Smooth muscle cell (in vitro differentiated cells): ENCODE results near the gene ZBTB45. TPM values are rescaled to one million over a fixed set of nuclear protein-coding genes. Genes with fewer than 3 reads are reported as not detected.
"Not testable (repeated sequence)": the region's sequence is repeated elsewhere in the genome, so short reads cannot be mapped to it uniquely, and the experiment has no call there.

Experiments
- DNase-seq: peaks from one replicate; lab custom pipeline; 2025; ENCODE audit not compliant: unreplicated experiment; lab: John Stamatoyannopoulos, UW
- H2AFZ ChIP-seq: fragments of 200-600 bp; sonication (generic); 2 replicates; pipeline ENCODE4 v1.6.0; 2016; ENCODE audit warnings: antibody characterized with exemption, low read depth, mild to moderate bottlenecking
- H3F3A ChIP-seq: fragments of 200-600 bp; sonication (generic); 2 replicates; pipeline ENCODE4 v1.6.0; 2017; ENCODE audit warnings: antibody characterized with exemption, low read depth
- H3K27ac ChIP-seq: fragments of 200-600 bp; sonication (generic); 2 replicates; pipeline ENCODE4 v1.5.1; 2016; ENCODE audit warnings: low read depth, mild to moderate bottlenecking
- H3K27me3 ChIP-seq: fragments of 200-600 bp; sonication (generic); 2 replicates; pipeline ENCODE4 v1.6.1; 2016; ENCODE audit warnings: low read depth, mild to moderate bottlenecking
- H3K36me3 ChIP-seq: fragments of 200-600 bp; sonication (generic); 2 replicates; pipeline ENCODE4 v1.5.1; 2016; ENCODE audit warnings: low read depth
- H3K4me1 ChIP-seq: fragments of 200-600 bp; sonication (generic); 2 replicates; pipeline ENCODE4 v1.5.1; 2016; ENCODE audit warnings: low read depth
- H3K4me2 ChIP-seq: fragments of 200-600 bp; sonication (generic); 2 replicates; pipeline ENCODE4 v1.6.0; 2016; ENCODE audit warnings: mild to moderate bottlenecking
- H3K4me3 ChIP-seq: fragments of 200-600 bp; sonication (generic); 2 replicates; pipeline ENCODE4 v1.5.1; 2016; ENCODE audit warnings: mild to moderate bottlenecking
- H3K79me2 ChIP-seq: fragments of 200-600 bp; sonication (generic); 2 replicates; pipeline ENCODE4 v1.6.0; 2016; ENCODE audit warnings: low read depth, mild to moderate bottlenecking
- H3K9ac ChIP-seq: fragments of 200-600 bp; sonication (generic); 2 replicates; pipeline ENCODE4 v1.6.0; 2016; ENCODE audit warnings: low read depth
- H3K9me3 ChIP-seq: fragments of 200-600 bp; sonication (generic); replicated peaks from 2 replicates; pipeline ENCODE4 v1.5.1; 2016; ENCODE audit warnings: low read depth
- H4K20me1 ChIP-seq: fragments of 200-600 bp; sonication (generic); 2 replicates; pipeline ENCODE4 v1.6.0; 2016; ENCODE audit warnings: low read depth
- CTCF ChIP-seq: fragments of 200-600 bp; sonication (generic); IDR thresholded peaks from 2 replicates; pipeline ENCODE4 v1.5.1; 2017; ENCODE audit warnings: borderline replicate concordance, mild to moderate bottlenecking, antibody characterized with exemption; ENCODE audit not compliant: insufficient read depth, poor library complexity, severe bottlenecking
- WGBS: methylation state at CpG from one replicate; pipeline ENCODE4 v1.1.7; 2016; ENCODE audit warnings: low lambda C conversion rate; 5-methylcytosine and 5-hydroxymethylcytosine counted together
- polyA plus RNA-seq: library from polyadenylated mRNA; unstranded; fragments of >200 nt; fragmentation: Nextera tagmentation; extraction: Ambion mirVana; gene quantifications from 2 replicates; pipeline ENCODE4 v1.2.1, GENCODE V29; 2016
- total RNA-seq: library from RNA; depleted of rRNA; stranded (reverse); fragments of >200 nt; gene quantifications from 2 replicates; pipeline ENCODE4 v1.2.3, GENCODE V29; 2014

ZBTB45 gene
- total and polyA plus RNA-seq, 2 experiments from 2014 or later = 8.7 to 23.7 TPM

- Histone ChIP-seq H3K36me3 (no peaks in the 10 kb centered on the region), H3K27ac (no peak overlapping the region), H3K27me3 (no peaks in the 10 kb centered on the region), H3K4me1 (peaks cover 4% of the 10 kb centered on the region), H3K9me3 (no peaks in the 10 kb centered on the region), H3F3A (no peaks in the 10 kb centered on the region), H3K4me3 (no peak overlapping the region), H4K20me1 (no peaks in the 10 kb centered on the region), H3K4me2 (no peak overlapping the region), H3K9ac (no peak overlapping the region), H3K79me2 (no peaks in the 10 kb centered on the region), H2AFZ (no peak overlapping the region)
- no peak for TF ChIP-seq CTCF
- no peak for DNase-seq
- 95% methylated on average over 8 of the region's 8 CpGs for WGBS
Observed at GRCh38 chr19:58497634-58498170, 21.9 kb downstream of the ZBTB45 start.

- no peaks in the 10 kb centered on the region for H3K36me3 ChIP-seq
Observed at GRCh38 chr19:58492265-58492664, 27.3 kb downstream of the ZBTB45 start.

GRCh38 chr19:58491393-58491792 is 28.2 kb downstream of the ZBTB45 start:
- Histone ChIP-seq H2AFZ (no peak overlapping the region), H4K20me1 (no peaks in the 10 kb centered on the region), H3K4me2 (no peak overlapping the region), H3K4me3 (no peak overlapping the region), H3K27me3 (no peaks in the 10 kb centered on the region), H3K36me3 (no peaks in the 10 kb centered on the region), H3K27ac (no peak overlapping the region), H3K9me3 (no peaks in the 10 kb centered on the region), H3K79me2 (no peaks in the 10 kb centered on the region), H3K9ac (no peak overlapping the region), H3K4me1 (no peaks in the 10 kb centered on the region), H3F3A (no peaks in the 10 kb centered on the region)
- DNase-seq = no peak
- TF ChIP-seq CTCF = no peak
- 96% methylated on average over 5 of the region's 5 CpGs for WGBS

More at GRCh38 chr19:58492265-58492664, 27.3 kb downstream of the ZBTB45 start:
- DNase-seq = no peak
- H3K4me2 ChIP-seq = no peak overlapping the region
- TF ChIP-seq CTCF = no peak
- H3K27ac ChIP-seq = no peak overlapping the region
- H3K4me1 ChIP-seq = no peaks in the 10 kb centered on the region
- no peaks in the 10 kb centered on the region for H3K79me2 ChIP-seq
- H2AFZ ChIP-seq = no peak overlapping the region
- H4K20me1 ChIP-seq = no peaks in the 10 kb centered on the region
- no peak overlapping the region for H3K4me3 ChIP-seq
- H3K9me3 ChIP-seq = no peaks in the 10 kb centered on the region
- WGBS = 93% methylated on average over 14 of the region's 14 CpGs
- H3F3A ChIP-seq = no peaks in the 10 kb centered on the region
- H3K9ac ChIP-seq = no peak overlapping the region
- no peaks in the 10 kb centered on the region for H3K27me3 ChIP-seq

- not testable (repeated sequence) for H3K79me2 ChIP-seq, H3K27ac ChIP-seq, DNase-seq, H3K4me2 ChIP-seq, H3F3A ChIP-seq, H3K4me3 ChIP-seq, H3K36me3 ChIP-seq, H2AFZ ChIP-seq, H3K4me1 ChIP-seq, H3K9ac ChIP-seq, H4K20me1 ChIP-seq, H3K27me3 ChIP-seq, H3K9me3 ChIP-seq
- 98% methylated on average over 5 of the region's 5 CpGs for WGBS
Observed at GRCh38 chr19:58484349-58484748, 35.3 kb downstream of the ZBTB45 start.
